Neural crest cell (in vitro differentiated cells): ENCODE measurements around the gene PNPLA7. TPM values are rescaled to one million over a fixed set of nuclear protein-coding genes. Genes with fewer than 3 reads are reported as not detected.

Experiments
- DNase-seq: peaks from one replicate; pipeline ENCODE4 v3.0.0; 2021; ENCODE audit warnings: low read depth, mixed read lengths, low spot score
- H3K27ac Mint-ChIP-seq: one replicate; pipeline ENCODE4 v1.8.0; 2021; ENCODE audit warnings: mild to moderate bottlenecking, mixed read lengths; ENCODE audit not compliant: unreplicated experiment
- H3K27me3 Mint-ChIP-seq: 2 replicates; pipeline ENCODE4 v1.8.0; 2021; ENCODE audit warnings: low read depth, mild to moderate bottlenecking, mixed read lengths
- H3K36me3 Mint-ChIP-seq: 2 replicates; pipeline ENCODE4 v1.8.0; 2021; ENCODE audit warnings: low read depth, mild to moderate bottlenecking, mixed read lengths
- H3K4me1 Mint-ChIP-seq: 2 replicates; pipeline ENCODE4 v1.8.0; 2021; ENCODE audit warnings: mixed read lengths
- H3K4me3 Mint-ChIP-seq: one replicate; pipeline ENCODE4 v1.8.0; 2021; ENCODE audit warnings: mild to moderate bottlenecking, mixed read lengths
- H3K9me3 Mint-ChIP-seq: 2 replicates; pipeline ENCODE4 v1.8.0; 2021; ENCODE audit warnings: mixed read lengths
- CTCF ChIP-seq: fragments of 200-600 bp; sonication (generic); conservative IDR thresholded peaks from 2 replicates; pipeline ENCODE4 v1.5.0; 2021; ENCODE audit warnings: antibody characterized with exemption, mild to moderate bottlenecking
- total RNA-seq: library from RNA; stranded (reverse); gene quantifications from 2 replicates; pipeline ENCODE4 v1.2.1, GENCODE V29; 2021

The PNPLA7 gene
- total RNA-seq, 1 donor from 2014 or later: 2.2 TPM

- H3K4me1 Mint-ChIP-seq: peaks cover 22% of the 10 kb centered on the region
- TF ChIP-seq CTCF: no peak
- H3K4me3 Mint-ChIP-seq: peak overlapping the region; percentile 56
- peaks cover 4% of the 10 kb centered on the region for H3K36me3 Mint-ChIP-seq
- no peaks in the 10 kb centered on the region for H3K27me3 Mint-ChIP-seq
- H3K27ac Mint-ChIP-seq: no peak overlapping the region
- DNase-seq: no peak
- H3K9me3 Mint-ChIP-seq: no peaks in the 10 kb centered on the region
Measured at GRCh38 chr9:137580209-137580953, 30.2 kb upstream of the PNPLA7 start.

DNA sequence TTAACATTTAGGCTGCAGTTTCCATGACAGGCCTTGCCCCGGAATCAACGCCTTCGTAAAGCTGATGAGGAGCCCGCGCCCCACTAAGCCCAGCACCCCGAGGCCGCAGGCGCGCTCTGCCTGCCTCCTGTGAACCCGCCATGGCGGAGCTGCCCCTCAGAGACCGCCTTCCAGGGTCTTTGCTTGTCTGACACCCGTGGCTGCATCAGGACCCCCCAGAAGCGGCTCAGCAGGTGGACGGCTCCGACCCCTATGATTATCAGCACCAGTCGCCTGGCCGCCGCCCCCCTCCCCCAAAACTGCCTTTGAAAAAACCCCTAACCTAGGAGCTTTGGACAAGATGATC, 29.0 kb upstream of the PNPLA7 start:
- H3K27ac Mint-ChIP-seq: no peak overlapping the region
- H3K4me3 Mint-ChIP-seq: peak overlapping the region; percentile 92
- DNase-seq: no peak
- peaks cover 6% of the 10 kb centered on the region for H3K36me3 Mint-ChIP-seq
- no peak for TF ChIP-seq CTCF
- H3K27me3 Mint-ChIP-seq: no peaks in the 10 kb centered on the region
- peaks cover 22% of the 10 kb centered on the region for H3K4me1 Mint-ChIP-seq
- H3K9me3 Mint-ChIP-seq: no peaks in the 10 kb centered on the region

DNA sequence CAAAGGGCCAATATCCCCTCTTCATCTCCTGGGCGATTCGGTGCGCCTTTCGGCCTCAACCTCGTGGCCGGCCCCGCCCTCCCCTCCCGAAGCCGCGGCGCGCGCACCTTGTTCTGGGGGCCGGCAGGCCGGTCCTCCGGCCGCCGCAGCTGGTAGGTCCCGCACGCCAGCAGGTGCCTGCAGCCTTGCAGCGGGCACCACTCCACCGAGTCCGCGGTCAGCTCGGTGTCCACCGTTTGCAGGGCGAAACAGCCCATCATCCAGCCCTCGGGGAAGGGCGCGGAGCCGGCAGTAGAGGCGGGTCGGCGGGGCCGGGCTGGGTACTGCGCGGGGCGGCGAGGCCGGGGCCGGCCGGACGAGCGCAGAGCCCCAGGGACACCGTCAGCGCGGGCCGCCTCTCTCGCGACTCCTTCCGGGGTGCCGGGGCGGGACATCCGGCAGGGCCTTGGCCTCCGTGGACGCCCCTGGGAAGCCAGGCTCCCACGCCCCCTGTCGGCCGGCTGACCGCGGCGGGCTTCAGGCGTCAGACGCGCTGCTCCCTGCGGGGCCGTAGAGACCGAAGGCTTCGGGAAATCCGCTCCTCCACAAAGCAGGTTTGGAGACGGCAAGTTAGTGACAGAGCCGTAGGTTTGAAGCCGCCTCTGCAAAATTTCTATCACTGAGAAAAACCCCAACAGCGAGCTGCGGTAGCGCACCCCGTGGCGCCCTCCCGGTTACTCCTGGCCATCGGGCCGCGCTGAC, 28.5 kb upstream of the PNPLA7 start, which contains the start of gene DPH7:
Gene DPH7 (minus strand): TSS at position 408 of the 741 bp plus-strand sequence. CDS start 148 bp downstream, at position 260.
- peak within 1 kb of the TSS; percentile 78 for H3K27ac Mint-ChIP-seq
- H3K9me3 Mint-ChIP-seq: no peaks in the 10 kb centered on the region
- H3K4me3 Mint-ChIP-seq: peak within 1 kb of the TSS; percentile 92
- H3K4me1 Mint-ChIP-seq: peaks cover 22% of the 10 kb centered on the region
- no peaks in the 10 kb centered on the region for H3K27me3 Mint-ChIP-seq
- DNase-seq: peak; percentile 98
- H3K36me3 Mint-ChIP-seq: peaks cover 6% of the 10 kb centered on the region
- TF ChIP-seq CTCF: peak; percentile 95

DNA sequence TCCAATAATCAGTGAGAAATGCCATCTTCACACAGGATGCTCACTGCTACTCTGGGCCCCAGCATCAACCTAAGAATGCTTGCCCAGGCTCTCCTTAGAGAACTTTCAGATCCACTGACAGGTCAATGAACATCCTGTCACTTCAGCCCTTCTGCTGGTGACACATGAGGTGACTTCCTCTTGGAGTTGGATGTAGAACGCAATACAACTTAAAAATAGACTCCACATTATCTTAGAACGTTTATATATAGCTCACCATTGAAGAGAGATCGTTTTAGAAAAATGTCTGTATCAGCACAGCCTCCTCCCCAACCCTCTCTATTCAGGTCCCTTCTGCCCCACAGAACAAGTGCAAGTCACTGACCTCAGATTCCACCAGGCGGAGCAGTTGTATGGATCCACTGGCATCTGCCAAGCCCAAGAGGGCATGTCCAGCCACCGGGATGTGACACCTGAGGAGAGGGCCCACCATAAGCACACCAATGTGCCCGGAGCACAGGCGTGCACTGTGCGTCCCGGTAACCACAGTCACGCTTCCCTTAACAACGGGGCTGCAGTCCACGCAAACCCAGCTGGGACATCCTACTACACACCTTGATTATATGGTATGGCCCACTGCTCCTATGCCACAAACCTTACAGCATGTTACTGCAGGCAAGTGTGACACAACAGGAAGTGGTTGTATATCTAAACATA, 25.7 kb upstream of the PNPLA7 start:
- DNase-seq: no peak
- Mint-ChIP-seq H3K9me3 (no peaks in the 10 kb centered on the region), H3K4me3 (peak overlapping the region; percentile 70), H3K27me3 (no peaks in the 10 kb centered on the region), H3K36me3 (peaks cover 11% of the 10 kb centered on the region), H3K27ac (no peak overlapping the region), H3K4me1 (peaks cover 22% of the 10 kb centered on the region)
- no peak for TF ChIP-seq CTCF

- peaks cover 14% of the 10 kb centered on the region for H3K36me3 Mint-ChIP-seq
- no peaks in the 10 kb centered on the region for H3K9me3 Mint-ChIP-seq
- no peak for TF ChIP-seq CTCF
- peaks cover 22% of the 10 kb centered on the region for H3K4me1 Mint-ChIP-seq
- H3K4me3 Mint-ChIP-seq: peak overlapping the region; percentile 70
- H3K27me3 Mint-ChIP-seq: no peaks in the 10 kb centered on the region
- DNase-seq: no peak
- peak overlapping the region; percentile 21 for H3K27ac Mint-ChIP-seq
Measured at GRCh38 chr9:137575364-137575715, 25.1 kb upstream of the PNPLA7 start.
